Lung (tissue), 12 donors: ENCODE measurements around the gene ALX4. TPM values are rescaled to one million over a fixed set of nuclear protein-coding genes. Genes with fewer than 3 reads are reported as not detected.
A peak's percentile ranks its signal among the peaks of the same experiment; 100 is the strongest.

ENCODE experiments used
- ATAC-seq: fragments of 200-7000 bp; cut with Tn5 transposase; one replicate; pipeline ENCODE4 v1.9.1; 2020; ENCODE audit warnings: moderate number of reproducible peaks; ENCODE audit not compliant: insufficient read depth, low FRiP score
- DNase-seq, 3 donors: peaks; one replicate each; pipeline ENCODE4 v3.0.0-alpha.2; 2013 to 2017
- H3K27ac ChIP-seq, 2 donors: one replicate each; pipeline ENCODE4 v1.5.1; 2013; ENCODE audit warnings: mild to moderate bottlenecking in 2 of 2, moderate library complexity in 2 of 2, control low read depth in 1 of 2, inconsistent platforms in 1 of 2, low read depth in 1 of 2, low read length in 1 of 2
- H3K27me3 ChIP-seq, 3 donors: one replicate each; pipeline ENCODE4 v1.5.1; 2013; ENCODE audit warnings: low read length in 2 of 3; ENCODE audit not compliant: control insufficient read depth in 3 of 3, insufficient read depth in 3 of 3
- H3K36me3 ChIP-seq, 4 donors: one replicate each; pipeline ENCODE4 v1.5.1; 2013; ENCODE audit warnings: low read length in 4 of 4, mild to moderate bottlenecking in 1 of 4, moderate library complexity in 1 of 4; ENCODE audit not compliant: control insufficient read depth in 4 of 4, insufficient read depth in 4 of 4
- H3K4me1 ChIP-seq, 5 donors: one replicate each; pipeline ENCODE4 v1.5.1; 2013; ENCODE audit warnings: low read length in 5 of 5, mild to moderate bottlenecking in 2 of 5, moderate library complexity in 1 of 5; ENCODE audit not compliant: control insufficient read depth in 5 of 5, insufficient read depth in 5 of 5
- H3K4me3 ChIP-seq: one replicate; pipeline ENCODE4 v1.5.1; 2013; ENCODE audit warnings: mild to moderate bottlenecking, control low read depth, moderate library complexity
- H3K9ac ChIP-seq, 2 donors: one replicate each; pipeline ENCODE4 v1.5.1; 2013; ENCODE audit warnings: low read length in 2 of 2, control low read depth in 1 of 2; ENCODE audit not compliant: insufficient read depth in 1 of 2
- H3K9me3 ChIP-seq, 4 donors: one replicate each; pipeline ENCODE4 v1.5.1; 2013; ENCODE audit warnings: low read length in 3 of 4, mild to moderate bottlenecking in 1 of 4, moderate library complexity in 1 of 4; ENCODE audit not compliant: control insufficient read depth in 4 of 4, insufficient read depth in 3 of 4
- WGBS, 2 donors: extraction: QIAGEN DNeasy Blood & Tissue Kit; methylation state at CpG; one replicate each; pipeline ENCODE4 v1.1.7; 2013; 5-methylcytosine and 5-hydroxymethylcytosine counted together
- polyA plus RNA-seq, 2 donors: library from polyadenylated mRNA; stranded (reverse); fragments of 200-250 nt; gene quantifications; one replicate each; pipeline ENCODE4 v1.2.1, GENCODE V29; 2013
- total RNA-seq, 2 donors: library from RNA; depleted of rRNA in 1 of 2; stranded (reverse); fragments of >200 nt in 1 of 2; gene quantifications; one replicate each; pipeline ENCODE4 v1.2.1, GENCODE V29; 2014 to 2021
- TF ChIP-seq, protein P1 (sequence below): IDR thresholded peaks from 2 replicates; pipeline ENCODE4 v1.5.1; 2012; ENCODE audit warnings: mild to moderate bottlenecking; ENCODE audit errors: control extremely low read depth, extremely low read depth
- donor health status: control.
- donor health status: control.
- donor health status: Bipolar disorder and iron deficiency.
- donor health status: healthy.
- donor health status: DM: yes; HTN: yes; CAD: no.

The ALX4 gene
- total and polyA plus RNA-seq, 4 donors, result 0.01 to 0.06 TPM; not detected in 2

GRCh38 chr11:44248109-44248508, 61.8 kb downstream of the ALX4 start:
- Histone ChIP-seq H3K4me3 (no peak overlapping the region), H3K9ac (no peak overlapping the region), H3K27me3 (no peaks in the 10 kb centered on the region), H3K27ac (no peak overlapping the region), H3K9me3 (peaks cover 0 to 4% (median under 1%) of the 10 kb centered on the region in 4 donors), H3K36me3 (peaks cover 0 to 6% (median 4%) of the 10 kb centered on the region in 4 donors), H3K4me1 (peaks cover 5 to 33% (median 15%) of the 10 kb centered on the region in 5 donors)
- peak in 1 of 3 donors; percentile 34 for DNase-seq
- TF ChIP-seq, protein P1, sequence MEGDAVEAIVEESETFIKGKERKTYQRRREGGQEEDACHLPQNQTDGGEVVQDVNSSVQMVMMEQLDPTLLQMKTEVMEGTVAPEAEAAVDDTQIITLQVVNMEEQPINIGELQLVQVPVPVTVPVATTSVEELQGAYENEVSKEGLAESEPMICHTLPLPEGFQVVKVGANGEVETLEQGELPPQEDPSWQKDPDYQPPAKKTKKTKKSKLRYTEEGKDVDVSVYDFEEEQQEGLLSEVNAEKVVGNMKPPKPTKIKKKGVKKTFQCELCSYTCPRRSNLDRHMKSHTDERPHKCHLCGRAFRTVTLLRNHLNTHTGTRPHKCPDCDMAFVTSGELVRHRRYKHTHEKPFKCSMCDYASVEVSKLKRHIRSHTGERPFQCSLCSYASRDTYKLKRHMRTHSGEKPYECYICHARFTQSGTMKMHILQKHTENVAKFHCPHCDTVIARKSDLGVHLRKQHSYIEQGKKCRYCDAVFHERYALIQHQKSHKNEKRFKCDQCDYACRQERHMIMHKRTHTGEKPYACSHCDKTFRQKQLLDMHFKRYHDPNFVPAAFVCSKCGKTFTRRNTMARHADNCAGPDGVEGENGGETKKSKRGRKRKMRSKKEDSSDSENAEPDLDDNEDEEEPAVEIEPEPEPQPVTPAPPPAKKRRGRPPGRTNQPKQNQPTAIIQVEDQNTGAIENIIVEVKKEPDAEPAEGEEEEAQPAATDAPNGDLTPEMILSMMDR, result no peak
- ATAC-seq, result no peak
- WGBS, 2 donors, result 89 to 92% methylated on average over 2 of the region's 2 CpGs

GRCh38 chr11:44247508-44247907, 62.4 kb downstream of the ALX4 start:
- no peak for ATAC-seq
- no peak for DNase-seq
- TF ChIP-seq, protein P1, result no peak
- H3K27me3 ChIP-seq, result no peaks in the 10 kb centered on the region
- H3K4me3 ChIP-seq, result no peak overlapping the region
- WGBS, 2 donors, result 78 to 85% methylated on average over 6 of the region's 6 CpGs
- H3K27ac ChIP-seq, result no peak overlapping the region
- H3K4me1 ChIP-seq, result peaks cover 7 to 39% (median 21%) of the 10 kb centered on the region in 5 donors
- peaks cover 0 to 6% (median 5%) of the 10 kb centered on the region in 4 donors for H3K36me3 ChIP-seq
- peaks cover 0 to under 1% (median 0%) of the 10 kb centered on the region in 4 donors for H3K9me3 ChIP-seq
- no peak overlapping the region for H3K9ac ChIP-seq

- ATAC-seq (no peak), DNase-seq (peak; percentile 71 to 75 (median 73))
- H3K9me3 ChIP-seq, result no peaks in the 10 kb centered on the region
- H3K4me1 ChIP-seq, result peaks cover 7 to 41% (median 25%) of the 10 kb centered on the region in 5 donors
- H3K9ac ChIP-seq, result no peak overlapping the region
- H3K4me3 ChIP-seq, result no peak overlapping the region
- peaks cover 0 to 6% (median 5%) of the 10 kb centered on the region in 4 donors for H3K36me3 ChIP-seq
- WGBS, 2 donors, result 75 to 79% methylated on average over 4 of the region's 4 CpGs
- H3K27me3 ChIP-seq, result no peaks in the 10 kb centered on the region
- TF ChIP-seq, protein P1, result no peak
- no peak overlapping the region for H3K27ac ChIP-seq
These were observed 63.2 kb downstream of the ALX4 start for GRCh38 chr11:44246726-44247125.
